ENCODE data around the gene ZNF175. TPM values are rescaled to one million over a fixed set of nuclear protein-coding genes. Genes with fewer than 3 reads are reported as not detected.
A peak's percentile ranks its signal among the peaks of the same experiment; 100 is the strongest.

ZNF175 gene
- total RNA-seq, 1 donor from 2014 or later = 1.7 TPM

GRCh38 chr19:51589511-51589910 is 18.4 kb downstream of the ZNF175 start:
- no peak for TF ChIP-seq CTCF (conservative IDR thresholded peaks at IDR 0.05; ENCODE audit: low read depth, low read length)
- DNase-seq (ENCODE audit: low read depth) = no peak

GRCh38 chr19:51590441-51590840 is 19.4 kb downstream of the ZNF175 start:
- no peak for TF ChIP-seq CTCF (conservative IDR thresholded peaks at IDR 0.05; ENCODE audit: low read depth, low read length)
- no peak overlapping the region for H3K4me3 ChIP-seq (ENCODE audit: low read depth, low read length)
- DNase-seq (ENCODE audit: low read depth) = no peak

More at GRCh38 chr19:51589511-51589910, 18.4 kb downstream of the ZNF175 start:
- H3K4me3 ChIP-seq (ENCODE audit: low read depth, low read length) = no peak overlapping the region

DNA sequence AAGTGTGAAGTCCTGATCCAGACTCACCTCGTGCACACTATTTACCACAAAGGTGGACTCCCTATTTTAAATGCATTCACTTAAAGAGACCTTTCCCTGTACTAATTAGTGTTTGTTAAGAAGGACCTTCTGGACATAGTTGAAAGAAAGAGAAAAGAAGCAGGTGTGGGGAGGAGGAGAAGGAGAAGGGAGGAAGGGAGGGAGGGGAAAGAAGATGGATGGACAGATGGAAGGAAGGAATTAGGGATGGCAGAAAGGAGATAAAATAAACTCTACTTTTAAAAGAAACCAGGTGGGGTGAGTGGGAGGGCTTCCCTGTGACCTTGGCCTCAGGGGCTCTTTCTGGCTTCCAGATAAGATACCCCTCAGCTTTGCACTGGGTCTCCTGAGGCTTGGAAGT is 21.4 kb downstream of the ZNF175 start:
- no peak overlapping the region for H3K4me3 ChIP-seq (ENCODE audit: low read depth, low read length)

GRCh38 chr19:51593138-51593890 is 22.2 kb downstream of the ZNF175 start:
- no peak for DNase-seq (ENCODE audit: low read depth)
- H3K4me3 ChIP-seq (ENCODE audit: low read depth, low read length) = peak overlapping the region; percentile 82
- no peak for TF ChIP-seq CTCF (conservative IDR thresholded peaks at IDR 0.05; ENCODE audit: low read depth, low read length)

More for the DNA sequence above, 21.4 kb downstream of the ZNF175 start:
- TF ChIP-seq CTCF (conservative IDR thresholded peaks at IDR 0.05; ENCODE audit: low read depth, low read length) = no peak
- DNase-seq (ENCODE audit: low read depth) = no peak

- H3K4me3 ChIP-seq (ENCODE audit: low read depth, low read length) = peak overlapping the region; percentile 82
- DNase-seq (ENCODE audit: low read depth) = peak; percentile 61
- TF ChIP-seq CTCF (conservative IDR thresholded peaks at IDR 0.05; ENCODE audit: low read depth, low read length) = no peak
Observed at GRCh38 chr19:51593969-51594773, 23.1 kb downstream of the ZNF175 start.

- TF ChIP-seq CTCF (conservative IDR thresholded peaks at IDR 0.05; ENCODE audit: low read depth, low read length) = no peak
- DNase-seq (ENCODE audit: low read depth) = no peak
- H3K4me3 ChIP-seq (ENCODE audit: low read depth, low read length) = peak overlapping the region; percentile 82
Observed at GRCh38 chr19:51594774-51595109, 23.7 kb downstream of the ZNF175 start.

All from epithelial cell of proximal tubule (primary cell).